HEK293 (cell line): ENCODE results near the gene RIMS1.

ENCODE experiments used
- CTCF ChIA-PET: fragments of 350-600 bp; formaldehyde crosslinking; extraction: SDS; loops from one replicate; lab custom pipeline; 2021; ENCODE audit warnings: antibody characterized with exemption; lab: Yijun Ruan, JAX
- POLR2A ChIA-PET: fragments of 300-600 bp; formaldehyde crosslinking; extraction: SDS; loops from one replicate; lab custom pipeline; 2020; ENCODE audit warnings: antibody characterized with exemption, inconsistent platforms; lab: Yijun Ruan, JAX
- H3K27ac ChIP-seq: fragments of 200-500 bp; sonication (Bioruptor generic); 2 replicates; pipeline ENCODE4 v1.5.1; 2014; ENCODE audit warnings: low read depth, low read length, control low read depth, inconsistent platforms; ENCODE audit errors: extremely low read depth
- H3K36me3 ChIP-seq, 2 experiments: fragments of 200-500 bp in 1 of 2; sonication (Bioruptor generic) in 1 of 2; 1 replicate in 1 of 2; 2 replicates in 1 of 2; pipeline ENCODE4 v1.5.1; 2014 to 2017; ENCODE audit warnings: inconsistent platforms in 2 of 2, low read length in 2 of 2; ENCODE audit not compliant: control insufficient read depth in 2 of 2, insufficient read depth in 1 of 2
- H3K4me1 ChIP-seq: fragments of 200-500 bp; sonication (Bioruptor generic); 2 replicates; pipeline ENCODE4 v1.5.1; 2014; ENCODE audit warnings: mild to moderate bottlenecking, low read length, inconsistent platforms; ENCODE audit not compliant: control insufficient read depth, insufficient read depth
- H3K4me3 ChIP-seq: 2 replicates; pipeline ENCODE4 v1.5.1; 2011; ENCODE audit warnings: low read depth, mild to moderate bottlenecking, control low read depth, low read length, moderate library complexity
- H3K9me3 ChIP-seq: fragments of 200-500 bp; sonication (Bioruptor generic); 2 replicates; pipeline ENCODE4 v1.5.1; 2014; ENCODE audit warnings: low read depth, low read length, inconsistent platforms; ENCODE audit not compliant: control insufficient read depth, insufficient read depth
- BCL11A ChIP-seq: fragments of 450-650 bp; formaldehyde crosslinking; IDR thresholded peaks from 2 replicates; pipeline ENCODE4 v1.5.1; 2016; ENCODE audit warnings: low read depth, missing biosample characterization, missing genetic modification characterization
- KLF10 ChIP-seq: fragments of 450-650 bp; IDR thresholded peaks from 2 replicates; pipeline ENCODE4 v1.5.1; 2018; ENCODE audit warnings: missing biosample characterization, mild to moderate bottlenecking, missing genetic modification characterization
- KLF9 ChIP-seq: fragments of 450-650 bp; formaldehyde crosslinking; IDR thresholded peaks from 2 replicates; pipeline ENCODE4 v1.5.1; 2016; ENCODE audit warnings: missing biosample characterization, missing genetic modification characterization, low read depth
- PATZ1 ChIP-seq: fragments of 450-650 bp; formaldehyde crosslinking; IDR thresholded peaks from 2 replicates; pipeline ENCODE4 v1.5.1; 2016; ENCODE audit warnings: missing biosample characterization, missing genetic modification characterization
- YY2 ChIP-seq: fragments of 450-650 bp; formaldehyde crosslinking; IDR thresholded peaks from 2 replicates; pipeline ENCODE4 v1.5.1; 2016; ENCODE audit warnings: missing biosample characterization, missing genetic modification characterization
- ZNF140 ChIP-seq: fragments of 450-650 bp; formaldehyde crosslinking; IDR thresholded peaks from 2 replicates; pipeline ENCODE4 v1.5.1; 2016; ENCODE audit warnings: missing biosample characterization, missing genetic modification characterization
- ZNF155 ChIP-seq: fragments of 450-650 bp; formaldehyde crosslinking; IDR thresholded peaks from 2 replicates; pipeline ENCODE4 v1.5.1; 2016; ENCODE audit warnings: missing biosample characterization, missing genetic modification characterization
- ZNF157 ChIP-seq: fragments of 450-650 bp; formaldehyde crosslinking; IDR thresholded peaks from 2 replicates; pipeline ENCODE4 v1.5.1; 2016; ENCODE audit warnings: missing biosample characterization, missing genetic modification characterization
- ZNF26 ChIP-seq: fragments of 450-650 bp; formaldehyde crosslinking; IDR thresholded peaks from 2 replicates; pipeline ENCODE4 v1.5.1; 2016; ENCODE audit warnings: missing biosample characterization, missing genetic modification characterization
- ZNF362 ChIP-seq: fragments of 450-650 bp; formaldehyde crosslinking; IDR thresholded peaks from 2 replicates; pipeline ENCODE4 v1.5.1; 2016; ENCODE audit warnings: missing biosample characterization, missing genetic modification characterization
- ZNF416 ChIP-seq: fragments of 450-650 bp; formaldehyde crosslinking; IDR thresholded peaks from 2 replicates; pipeline ENCODE4 v1.5.1; 2016; ENCODE audit warnings: missing biosample characterization, missing genetic modification characterization
- ZNF48 ChIP-seq: fragments of 450-650 bp; formaldehyde crosslinking; IDR thresholded peaks from 2 replicates; pipeline ENCODE4 v1.5.1; 2016; ENCODE audit warnings: missing biosample characterization, missing genetic modification characterization
- ZNF558 ChIP-seq: fragments of 450-650 bp; formaldehyde crosslinking; IDR thresholded peaks from 2 replicates; pipeline ENCODE4 v1.5.1; 2016; ENCODE audit warnings: missing biosample characterization, missing genetic modification characterization
- ZNF692 ChIP-seq: fragments of 450-650 bp; formaldehyde crosslinking; IDR thresholded peaks from 2 replicates; pipeline ENCODE4 v1.5.1; 2016; ENCODE audit warnings: missing biosample characterization, missing genetic modification characterization
- ZNF701 ChIP-seq: fragments of 450-650 bp; formaldehyde crosslinking; IDR thresholded peaks from 2 replicates; pipeline ENCODE4 v1.5.1; 2016; ENCODE audit warnings: missing biosample characterization, missing genetic modification characterization
- ZNF704 ChIP-seq: fragments of 450-650 bp; formaldehyde crosslinking; IDR thresholded peaks from 2 replicates; pipeline ENCODE4 v1.5.1; 2016; ENCODE audit warnings: missing biosample characterization, missing genetic modification characterization
- ZNF76 ChIP-seq: fragments of 450-650 bp; formaldehyde crosslinking; IDR thresholded peaks from 2 replicates; pipeline ENCODE4; 2016; ENCODE audit warnings: low read depth, missing biosample characterization, missing genetic modification characterization, borderline replicate concordance
- ZNF843 ChIP-seq: fragments of 450-650 bp; formaldehyde crosslinking; IDR thresholded peaks from 2 replicates; pipeline ENCODE4 v1.5.1; 2016; ENCODE audit warnings: missing biosample characterization, missing genetic modification characterization
- TF ChIP-seq, protein P1 (sequence below): fragments of 450-650 bp; formaldehyde crosslinking; IDR thresholded peaks from 2 replicates; pipeline ENCODE4 v1.5.1; 2016; ENCODE audit warnings: missing biosample characterization, missing genetic modification characterization, borderline replicate concordance
- TF ChIP-seq, protein P2 (sequence below): fragments of 450-650 bp; IDR thresholded peaks from 2 replicates; pipeline ENCODE4 v1.5.1; 2018; ENCODE audit warnings: missing biosample characterization, mild to moderate bottlenecking, missing genetic modification characterization

RIMS1 gene

DNA sequence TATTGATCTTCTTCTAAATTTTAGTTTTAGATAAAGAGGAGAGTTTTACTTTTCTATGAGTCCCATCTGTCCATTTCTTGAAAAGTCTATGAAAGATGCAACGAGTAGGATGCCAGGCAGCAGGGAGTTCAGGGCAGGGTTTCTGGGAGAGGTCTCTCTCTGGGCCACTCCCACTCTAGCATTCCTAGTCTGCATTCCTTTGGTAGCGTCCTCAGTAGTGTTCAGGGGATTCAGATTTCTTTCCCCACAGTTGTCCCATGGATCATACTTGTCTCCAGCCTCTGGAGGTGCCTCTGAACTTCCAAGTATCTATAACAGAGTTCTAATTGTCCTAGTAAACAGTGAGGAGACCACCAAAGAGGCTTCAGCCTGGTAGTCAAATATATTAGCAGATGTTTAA lies 225.3 kb downstream of the RIMS1 start:
- H3K36me3 ChIP-seq: no peaks in the 10 kb centered on the region
- no peaks in the 10 kb centered on the region for H3K9me3 ChIP-seq
- H3K4me1 ChIP-seq: no peaks in the 10 kb centered on the region
- ChIA-PET POLR2A (no interaction called here), CTCF (no interaction called here)
- TF ChIP-seq, protein P1, sequence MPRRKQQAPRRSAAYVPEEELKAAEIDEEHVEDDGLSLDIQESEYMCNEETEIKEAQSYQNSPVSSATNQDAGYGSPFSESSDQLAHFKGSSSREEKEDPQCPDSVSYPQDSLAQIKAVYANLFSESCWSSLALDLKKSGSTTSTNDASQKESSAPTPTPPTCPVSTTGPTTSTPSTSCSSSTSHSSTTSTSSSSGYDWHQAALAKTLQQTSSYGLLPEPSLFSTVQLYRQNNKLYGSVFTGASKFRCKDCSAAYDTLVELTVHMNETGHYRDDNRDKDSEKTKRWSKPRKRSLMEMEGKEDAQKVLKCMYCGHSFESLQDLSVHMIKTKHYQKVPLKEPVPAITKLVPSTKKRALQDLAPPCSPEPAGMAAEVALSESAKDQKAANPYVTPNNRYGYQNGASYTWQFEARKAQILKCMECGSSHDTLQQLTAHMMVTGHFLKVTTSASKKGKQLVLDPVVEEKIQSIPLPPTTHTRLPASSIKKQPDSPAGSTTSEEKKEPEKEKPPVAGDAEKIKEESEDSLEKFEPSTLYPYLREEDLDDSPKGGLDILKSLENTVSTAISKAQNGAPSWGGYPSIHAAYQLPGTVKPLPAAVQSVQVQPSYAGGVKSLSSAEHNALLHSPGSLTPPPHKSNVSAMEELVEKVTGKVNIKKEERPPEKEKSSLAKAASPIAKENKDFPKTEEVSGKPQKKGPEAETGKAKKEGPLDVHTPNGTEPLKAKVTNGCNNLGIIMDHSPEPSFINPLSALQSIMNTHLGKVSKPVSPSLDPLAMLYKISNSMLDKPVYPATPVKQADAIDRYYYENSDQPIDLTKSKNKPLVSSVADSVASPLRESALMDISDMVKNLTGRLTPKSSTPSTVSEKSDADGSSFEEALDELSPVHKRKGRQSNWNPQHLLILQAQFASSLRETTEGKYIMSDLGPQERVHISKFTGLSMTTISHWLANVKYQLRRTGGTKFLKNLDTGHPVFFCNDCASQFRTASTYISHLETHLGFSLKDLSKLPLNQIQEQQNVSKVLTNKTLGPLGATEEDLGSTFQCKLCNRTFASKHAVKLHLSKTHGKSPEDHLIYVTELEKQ (tag by site-specific recombination): no peak
- TF ChIP-seq ZNF48: no peak
- no peak for TF ChIP-seq ZNF843 (tag by site-specific recombination)
- no peak for TF ChIP-seq ZNF76 (tag by site-specific recombination)
- no peak for TF ChIP-seq ZNF362
- no peak for TF ChIP-seq ZNF155 (tag by site-specific recombination)
- no peak for TF ChIP-seq ZNF140 (tag by site-specific recombination)
- TF ChIP-seq ZNF692 (tag by site-specific recombination): no peak
- TF ChIP-seq PATZ1 (tag by site-specific recombination): no peak
- TF ChIP-seq KLF9 (tag by site-specific recombination): no peak
- TF ChIP-seq, protein P2, sequence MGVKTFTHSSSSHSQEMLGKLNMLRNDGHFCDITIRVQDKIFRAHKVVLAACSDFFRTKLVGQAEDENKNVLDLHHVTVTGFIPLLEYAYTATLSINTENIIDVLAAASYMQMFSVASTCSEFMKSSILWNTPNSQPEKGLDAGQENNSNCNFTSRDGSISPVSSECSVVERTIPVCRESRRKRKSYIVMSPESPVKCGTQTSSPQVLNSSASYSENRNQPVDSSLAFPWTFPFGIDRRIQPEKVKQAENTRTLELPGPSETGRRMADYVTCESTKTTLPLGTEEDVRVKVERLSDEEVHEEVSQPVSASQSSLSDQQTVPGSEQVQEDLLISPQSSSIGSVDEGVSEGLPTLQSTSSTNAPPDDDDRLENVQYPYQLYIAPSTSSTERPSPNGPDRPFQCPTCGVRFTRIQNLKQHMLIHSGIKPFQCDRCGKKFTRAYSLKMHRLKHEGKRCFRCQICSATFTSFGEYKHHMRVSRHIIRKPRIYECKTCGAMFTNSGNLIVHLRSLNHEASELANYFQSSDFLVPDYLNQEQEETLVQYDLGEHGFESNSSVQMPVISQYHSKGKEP (tag by site-specific recombination): no peak
- TF ChIP-seq YY2 (tag by site-specific recombination): no peak
- TF ChIP-seq ZNF416 (tag by site-specific recombination): no peak
- TF ChIP-seq ZNF701 (tag by site-specific recombination): no peak
- TF ChIP-seq ZNF704 (tag by site-specific recombination): no peak
- TF ChIP-seq BCL11A: no peak
- no peak for TF ChIP-seq ZNF558 (tag by site-specific recombination)
- TF ChIP-seq KLF10 (tag by site-specific recombination): no peak
- no peak for TF ChIP-seq ZNF26 (tag by site-specific recombination)
- TF ChIP-seq ZNF157: no peak
- no peak overlapping the region for H3K4me3 ChIP-seq
- H3K27ac ChIP-seq: no peak overlapping the region
